Adrenal gland (tissue), 12 donors: ENCODE measurements around the gene DCBLD1. TPM values are rescaled to one million over a fixed set of nuclear protein-coding genes. Genes with fewer than 3 reads are reported as not detected.
A peak's percentile ranks its signal among the peaks of the same experiment; 100 is the strongest.

ENCODE experiments used
- DNase-seq, 7 donors: peaks; one replicate each; pipeline ENCODE4 v3.0.0-alpha.2; 2019 to 2020
- H3K27ac ChIP-seq, 5 donors: fragments of 200-600 bp; sonication (generic) in 4 of 5; 1 replicate in 3 of 5; 2 replicates in 2 of 5; pipeline versions ENCODE4 v1.5.1 to v1.8.0; 2016 to 2020; ENCODE audit warnings: mild to moderate bottlenecking in 1 of 5
- H3K27me3 ChIP-seq: fragments of 200-600 bp; 2 replicates; pipeline ENCODE4 v1.8.0; 2021
- H3K36me3 ChIP-seq, 2 donors: fragments of 200-600 bp; replicated peaks in 1 of 2; 1 replicate in 1 of 2; 2 replicates in 1 of 2; pipeline versions ENCODE4 v1.5.1 to v1.8.0; 2018 to 2022
- H3K4me1 ChIP-seq, 2 donors: fragments of 200-600 bp; replicated peaks in 1 of 2; 1 replicate in 1 of 2; 2 replicates in 1 of 2; pipeline versions ENCODE4 v1.5.1 to v1.8.0; 2018 to 2021
- H3K4me3 ChIP-seq, 4 donors: fragments of 200-600 bp; sonication (generic) in 3 of 4; one replicate each; pipeline ENCODE4 v1.5.1; 2016 to 2018
- H3K9me3 ChIP-seq, 3 donors: fragments of 200-600 bp; sonication (generic) in 1 of 3; replicated peaks in 1 of 3; 1 replicate in 2 of 3; 2 replicates in 1 of 3; pipeline versions ENCODE4 v1.5.1 to v1.8.0; 2016 to 2021
- CTCF ChIP-seq, 6 experiments: fragments of 450-650 bp in 4 of 6; fragments of 200-600 bp in 2 of 6; sonication (generic) in 1 of 6; IDR thresholded peaks; 1 replicate in 5 of 6; 2 replicates in 1 of 6; pipeline versions ENCODE4 v1.5.1 to v1.8.0; 2016 to 2021; ENCODE audit warnings: antibody characterized with exemption in 6 of 6, mild to moderate bottlenecking in 2 of 6, moderate library complexity in 1 of 6
- POLR2A ChIP-seq, 2 donors: fragments of 450-650 bp; IDR thresholded peaks; one replicate each; pipeline ENCODE4 v1.6.1; 2017; ENCODE audit warnings: antibody characterized with exemption in 2 of 2, mild to moderate bottlenecking in 2 of 2, moderate library complexity in 1 of 2
- WGBS, 4 donors: extraction: QIAGEN DNeasy Blood & Tissue Kit in 2 of 4; methylation state at CpG; one replicate each; pipeline versions ENCODE4 v1.1.5 to v1.1.7; 2013 to 2017; 5-methylcytosine and 5-hydroxymethylcytosine counted together
- intact Hi-C, 2 donors: fragments of 100-400 bp; cut with DNase I; formaldehyde crosslinking; loops; one replicate each; pipeline versions ENCODE4 v1.14.1 to v1.15.0; 2022 to 2023
- polyA plus RNA-seq, 3 donors: library from polyadenylated mRNA; stranded (reverse); fragments of 200-250 nt in 2 of 3; fragments of 350-450 nt in 1 of 3; fragmentation: Illumina TruSeq in 1 of 3; extraction: RNeasy Lipid Tissue Mini Kit (QIAGEN cat#74804) in 1 of 3; gene quantifications; one replicate each; pipeline ENCODE4 v1.2.3, GENCODE V29; 2013 to 2014
- total RNA-seq, 9 donors: library from RNA; depleted of rRNA in 4 of 9; stranded (reverse); fragments of >200 nt in 4 of 9; fragments of 120-200 nt in 1 of 9; fragmentation: NEBNext Ultra II Directional in 1 of 9; extraction: Animal tissue kit (Norgen Biotek cat#: 25700) in 1 of 9; gene quantifications; one replicate each; pipeline versions ENCODE4 v1.1.0 to v1.2.4, GENCODE V29; 2013 to 2023
- donor health status: healthy with polysubstance abuse.
- donor health status: Bipolar disorder and iron deficiency.
- donor health status: DM: yes; HTN: yes; CAD: no.
- donor health status: DM: no; HTN: no; CAD: no.
- donor health status: DM: no; HTN: no; CAD: no.
- donor health status: DM: yes; HTN: yes; CAD: no.

The DCBLD1 gene
- total and polyA plus RNA-seq, 12 donors = 4.2 to 17.1 (median 6.6) TPM

GRCh38 chr6:117449549-117450439 lies 32.7 kb upstream of the DCBLD1 start:
- no peak for TF ChIP-seq POLR2A (IDR thresholded peaks at IDR 0.05)
- peak; percentile 58 to 87 (median 78) for TF ChIP-seq CTCF (IDR thresholded peaks at IDR 0.05)
- intact Hi-C loops = loop anchor here (5.0 kb wide), 2 partner anchors 108 to 158 kb away; no protein-coding TSS in a partner anchor
- Histone ChIP-seq H3K27me3 (peaks cover 6% of the 10 kb centered on the region), H3K4me3 (no peak overlapping the region), H3K9me3 (no peaks in the 10 kb centered on the region), H3K27ac (no peak overlapping the region), H3K4me1 (no peaks in the 10 kb centered on the region), H3K36me3 (no peaks in the 10 kb centered on the region)
- WGBS, 4 donors = 29 to 34% (median 31%) methylated on average over 10 of the region's 10 CpGs
- peak; percentile 30 to 79 (median 59) for DNase-seq

- Histone ChIP-seq H3K4me3 (no peak overlapping the region), H3K27me3 (peaks cover 6% of the 10 kb centered on the region), H3K4me1 (no peaks in the 10 kb centered on the region), H3K9me3 (no peaks in the 10 kb centered on the region), H3K36me3 (no peaks in the 10 kb centered on the region), H3K27ac (no peak overlapping the region)
- no peak for TF ChIP-seq POLR2A (IDR thresholded peaks at IDR 0.05)
- no peak for TF ChIP-seq CTCF (IDR thresholded peaks at IDR 0.05)
- no peak for DNase-seq
- 28 to 51% (median 42%) methylated on average over 5 of the region's 5 CpGs for WGBS, 4 donors
- intact Hi-C loops = loop anchor here in 1 of 2 donors (5.0 kb wide), 1 partner anchor 106 kb away; no protein-coding TSS in a partner anchor
Measured at GRCh38 chr6:117451671-117452070, 30.8 kb upstream of the DCBLD1 start.

- no peak for DNase-seq
- no peaks in the 10 kb centered on the region for H3K4me1 ChIP-seq
- H3K36me3 ChIP-seq = no peaks in the 10 kb centered on the region
- no peaks in the 10 kb centered on the region for H3K9me3 ChIP-seq
- intact Hi-C loops = no loop called here
- no peak for TF ChIP-seq POLR2A (IDR thresholded peaks at IDR 0.05)
- TF ChIP-seq CTCF (IDR thresholded peaks at IDR 0.05) = no peak
- H3K4me3 ChIP-seq = no peak overlapping the region
- H3K27ac ChIP-seq = no peak overlapping the region
- H3K27me3 ChIP-seq = no peaks in the 10 kb centered on the region
- 35 to 94% (median 72%) methylated on average over 1 of the region's 1 CpG for WGBS, 4 donors
Measured at GRCh38 chr6:117456250-117456649, 26.2 kb upstream of the DCBLD1 start.

GRCh38 chr6:117456998-117457397 lies 25.5 kb upstream of the DCBLD1 start:
- Histone ChIP-seq H3K27ac (no peak overlapping the region), H3K4me3 (no peak overlapping the region), H3K9me3 (no peaks in the 10 kb centered on the region), H3K4me1 (no peaks in the 10 kb centered on the region), H3K36me3 (no peaks in the 10 kb centered on the region), H3K27me3 (no peaks in the 10 kb centered on the region)
- no peak for DNase-seq
- TF ChIP-seq POLR2A (IDR thresholded peaks at IDR 0.05) = no peak
- 89 to 92% (median 91%) methylated on average over 5 of the region's 5 CpGs for WGBS, 4 donors
- intact Hi-C loops = no loop called here
